ENCODE results near the gene TENM4.

DNA sequence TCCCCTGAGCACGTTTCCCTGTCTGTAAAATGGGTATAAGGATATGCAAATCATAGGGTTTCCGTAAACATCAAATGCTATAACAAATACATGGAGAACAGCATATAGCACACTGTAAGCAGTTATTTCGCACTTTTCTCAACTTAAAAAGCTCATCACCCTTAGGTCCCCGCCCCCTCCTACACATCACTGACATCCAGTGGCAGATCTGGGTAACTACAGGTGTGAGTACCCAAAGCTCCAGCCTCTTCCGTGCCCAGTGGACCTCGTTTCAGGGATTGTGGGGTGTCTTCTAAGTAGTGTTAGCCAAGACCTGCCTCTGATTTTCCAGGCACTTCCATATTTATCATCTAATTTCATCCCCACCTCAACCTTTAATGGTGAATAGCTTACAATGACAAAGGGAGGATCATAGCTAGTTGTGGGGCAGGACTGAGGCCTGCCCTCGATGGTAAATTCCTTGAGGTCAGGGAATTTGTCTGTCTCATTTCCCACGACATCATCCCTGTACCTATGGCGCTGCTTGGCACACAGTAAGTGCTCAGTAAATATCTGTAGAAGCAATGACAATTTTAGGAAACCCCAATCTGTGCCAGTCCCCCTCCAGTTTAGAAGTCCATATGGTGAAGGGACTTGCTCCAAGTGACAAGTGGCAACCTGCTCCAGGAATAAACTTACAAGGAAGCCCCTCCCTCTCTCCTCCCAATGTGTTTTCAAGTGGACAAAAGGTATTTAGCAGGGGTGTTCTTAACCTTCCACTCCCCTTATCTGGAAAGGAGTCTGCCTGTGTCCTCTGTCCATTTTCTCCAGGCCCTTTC lies 340.5 kb downstream of the TENM4 start:
- TF ChIP-seq EZH2 (IDR thresholded peaks at IDR 0.05; ENCODE audit: borderline replicate concordance, low read depth, low read length, severe bottlenecking), result no peak
- TF ChIP-seq, protein P1, sequence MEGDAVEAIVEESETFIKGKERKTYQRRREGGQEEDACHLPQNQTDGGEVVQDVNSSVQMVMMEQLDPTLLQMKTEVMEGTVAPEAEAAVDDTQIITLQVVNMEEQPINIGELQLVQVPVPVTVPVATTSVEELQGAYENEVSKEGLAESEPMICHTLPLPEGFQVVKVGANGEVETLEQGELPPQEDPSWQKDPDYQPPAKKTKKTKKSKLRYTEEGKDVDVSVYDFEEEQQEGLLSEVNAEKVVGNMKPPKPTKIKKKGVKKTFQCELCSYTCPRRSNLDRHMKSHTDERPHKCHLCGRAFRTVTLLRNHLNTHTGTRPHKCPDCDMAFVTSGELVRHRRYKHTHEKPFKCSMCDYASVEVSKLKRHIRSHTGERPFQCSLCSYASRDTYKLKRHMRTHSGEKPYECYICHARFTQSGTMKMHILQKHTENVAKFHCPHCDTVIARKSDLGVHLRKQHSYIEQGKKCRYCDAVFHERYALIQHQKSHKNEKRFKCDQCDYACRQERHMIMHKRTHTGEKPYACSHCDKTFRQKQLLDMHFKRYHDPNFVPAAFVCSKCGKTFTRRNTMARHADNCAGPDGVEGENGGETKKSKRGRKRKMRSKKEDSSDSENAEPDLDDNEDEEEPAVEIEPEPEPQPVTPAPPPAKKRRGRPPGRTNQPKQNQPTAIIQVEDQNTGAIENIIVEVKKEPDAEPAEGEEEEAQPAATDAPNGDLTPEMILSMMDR (IDR thresholded peaks at IDR 0.05; ENCODE audit: borderline replicate concordance, extremely low read depth, low read length, poor library complexity, severe bottlenecking), result peak; percentile 74

Measured in DND-41 (cell line).